ENCODE results near the gene POLA2. TPM values are rescaled to one million over a fixed set of nuclear protein-coding genes. Genes with fewer than 3 reads are reported as not detected.

The POLA2 gene
- total and polyA plus RNA-seq, 11 donors, result 3.2 to 9.0 (median 4.3) TPM

GRCh38 chr11:65315866-65316226 lies 54.1 kb downstream of the POLA2 start:
- peak overlapping the region; percentile 80 to 99 (median 92) for H3K4me3 ChIP-seq
- ATAC-seq (no peak), DNase-seq (no peak)
- peaks cover 0 to 18% (median 7%) of the 10 kb centered on the region in 9 donors for H3K36me3 ChIP-seq
- H3K27ac ChIP-seq, result peak overlapping the region; percentile 85 to 99 (median 94)
- WGBS, 4 donors, result 15 to 25% (median 18%) methylated on average over 5 to 8 of the region's 8 CpGs
- H3K9me3 ChIP-seq, result no peaks in the 10 kb centered on the region
- intact Hi-C loops (cut with DNase I), result loop anchor here (1.0 to 2.0 kb wide), 6 partner anchors 14 to 41 kb away; partner anchors contain the start of gene DPF2 (in 1 of the 10)
- H3K4me1 ChIP-seq, result peaks cover 3 to 68% (median 43%) of the 10 kb centered on the region in 12 donors
- peak in 3 of 12 donors; percentile 13 to 49 (median 20) for TF ChIP-seq CTCF (IDR thresholded peaks at IDR 0.05)
- TF ChIP-seq POLR2A (IDR thresholded peaks at IDR 0.05), result no peak
- no peaks in the 10 kb centered on the region for H3K27me3 ChIP-seq

- Histone ChIP-seq H3K4me3 (peak overlapping the region; percentile 80 to 99 (median 92)), H3K4me1 (peaks cover 3 to 68% (median 46%) of the 10 kb centered on the region in 12 donors), H3K9me3 (no peaks in the 10 kb centered on the region), H3K27ac (peak overlapping the region; percentile 85 to 99 (median 94)), H3K36me3 (peaks cover 0 to 23% (median 12%) of the 10 kb centered on the region in 9 donors), H3K27me3 (no peaks in the 10 kb centered on the region)
- 37 to 46% (median 43%) methylated on average over 14 to 20 of the region's 20 CpGs for WGBS, 4 donors
- intact Hi-C loops (cut with DNase I), result loop anchor here in 2 of 10 donors (2.0 kb wide), 2 partner anchors 16 to 42 kb away; partner anchors contain the start of gene DPF2 (in 1 of the 2)
- peak in 4 of 5 donors; percentile 37 to 74 (median 66) for DNase-seq
- no peak for TF ChIP-seq POLR2A (IDR thresholded peaks at IDR 0.05)
- ATAC-seq, result peak; percentile 22 to 47 (median 36)
Measured at GRCh38 chr11:65316227-65317024, 54.7 kb downstream of the POLA2 start.

- peak overlapping the region; percentile 85 to 99 (median 94) for H3K27ac ChIP-seq
- intact Hi-C loops (cut with DNase I), result loop anchor here in 2 of 10 donors (2.0 kb wide), 2 partner anchors 16 to 42 kb away; partner anchors contain the start of gene DPF2 (in 1 of the 2)
- DNase-seq (peak; percentile 82 to 91 (median 90)), ATAC-seq (peak; percentile 30 to 76 (median 58))
- TF ChIP-seq POLR2A (IDR thresholded peaks at IDR 0.05) (no peak), CTCF (IDR thresholded peaks at IDR 0.05) (peak in 2 of 12 donors; percentile 6 to 16)
- no peaks in the 10 kb centered on the region for H3K9me3 ChIP-seq
- 39 to 66% (median 56%) methylated on average over 7 to 13 of the region's 13 CpGs for WGBS, 4 donors
- peak overlapping the region in 11 of 12 donors; percentile 80 to 99 (median 93) for H3K4me3 ChIP-seq
- H3K36me3 ChIP-seq, result peaks cover 0 to 31% (median 20%) of the 10 kb centered on the region in 9 donors
- peaks cover 7 to 74% (median 53%) of the 10 kb centered on the region in 12 donors for H3K4me1 ChIP-seq
- H3K27me3 ChIP-seq, result no peaks in the 10 kb centered on the region
Measured at GRCh38 chr11:65317025-65317786, 55.4 kb downstream of the POLA2 start.

- intact Hi-C loops (cut with DNase I), result no loop called here
- no peaks in the 10 kb centered on the region for H3K27me3 ChIP-seq
- H3K27ac ChIP-seq, result peak overlapping the region in 1 of 12 donors; percentile 30
- H3K4me3 ChIP-seq, result no peak overlapping the region
- peaks cover 7 to 63% (median 46%) of the 10 kb centered on the region in 12 donors for H3K4me1 ChIP-seq
- no peak for DNase-seq
- WGBS, 4 donors, result 79 to 84% (median 81%) methylated on average over 21 to 22 of the region's 22 CpGs
- no peaks in the 10 kb centered on the region for H3K9me3 ChIP-seq
- TF ChIP-seq POLR2A (IDR thresholded peaks at IDR 0.05) (no peak), CTCF (IDR thresholded peaks at IDR 0.05) (no peak)
- H3K36me3 ChIP-seq, result peaks cover 0 to 43% (median 25%) of the 10 kb centered on the region in 9 donors
- no peak for ATAC-seq
Measured at GRCh38 chr11:65320386-65321075, 58.8 kb downstream of the POLA2 start.

All from heart left ventricle (tissue), 16 donors.